GM18868 (cell line): ENCODE measurements around the gene PQBP1.
"Not testable (repeated sequence)": the region's sequence is repeated elsewhere in the genome, so short reads cannot be mapped to it uniquely, and the experiment has no call there.

Source experiments
- ATAC-seq: cut with Tn5 transposase; IDR thresholded peaks from one replicate; pipeline ENCODE4 v1.9.1; 2021; ENCODE audit warnings: mild to moderate bottlenecking, moderate library complexity; ENCODE audit not compliant: unreplicated experiment

Gene PQBP1

GRCh38 chrX:48897625-48898306, at the start of gene PQBP1, which contains the start of gene TIMM17B:
PQBP1 (plus strand) TSS chrX:48897930; CDS start chrX:48898510, 580 bp downstream.
TIMM17B (minus strand) TSS chrX:48897768; CDS start chrX:48897749, 19 bp downstream.
- peak; percentile 90 for ATAC-seq

DNA sequence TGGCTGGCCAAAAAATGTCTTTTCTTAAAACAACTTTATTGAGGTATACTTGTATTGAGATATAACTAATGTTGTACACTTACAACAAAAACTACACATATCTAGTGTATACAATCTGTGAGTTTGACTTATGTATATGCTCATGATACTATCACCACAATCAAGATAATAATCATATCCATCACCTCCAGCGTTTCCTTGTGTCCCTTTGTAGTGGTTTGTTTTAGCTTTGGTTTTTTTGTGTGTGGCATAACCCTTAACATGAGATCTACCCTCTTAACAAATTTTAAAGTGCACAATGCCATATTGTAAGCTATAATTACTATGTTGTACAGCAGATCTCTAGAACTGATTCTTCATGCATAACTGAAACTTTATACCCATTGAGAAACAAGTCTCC, 48.9 kb upstream of the PQBP1 start:
- no peak for ATAC-seq

DNA sequence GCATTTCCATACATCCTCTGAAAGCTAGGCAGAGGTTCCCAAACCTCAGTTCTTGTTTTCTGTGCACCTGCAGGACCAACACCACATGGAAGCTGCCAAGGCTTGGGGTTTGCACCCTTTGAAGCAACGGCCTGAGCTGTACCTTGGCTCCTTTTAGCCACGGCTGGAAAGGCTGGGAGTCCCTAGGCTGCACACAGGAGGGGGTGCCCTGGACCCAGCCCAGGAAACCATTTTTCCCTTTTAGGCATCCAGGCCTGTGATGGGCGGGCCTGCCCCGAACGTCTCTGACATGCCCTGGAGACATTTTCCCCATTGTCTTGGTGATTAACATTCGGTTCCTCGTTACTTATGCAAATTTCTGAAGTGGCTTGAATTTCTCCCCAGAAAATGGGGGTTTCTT, 44.9 kb upstream of the PQBP1 start:
- no peak for ATAC-seq

- not testable (repeated sequence) for ATAC-seq
Measured at GRCh38 chrX:48853494-48853893, 44.2 kb upstream of the PQBP1 start.

GRCh38 chrX:48854121-48854804, 43.5 kb upstream of the PQBP1 start:
- not testable (repeated sequence) for ATAC-seq

DNA sequence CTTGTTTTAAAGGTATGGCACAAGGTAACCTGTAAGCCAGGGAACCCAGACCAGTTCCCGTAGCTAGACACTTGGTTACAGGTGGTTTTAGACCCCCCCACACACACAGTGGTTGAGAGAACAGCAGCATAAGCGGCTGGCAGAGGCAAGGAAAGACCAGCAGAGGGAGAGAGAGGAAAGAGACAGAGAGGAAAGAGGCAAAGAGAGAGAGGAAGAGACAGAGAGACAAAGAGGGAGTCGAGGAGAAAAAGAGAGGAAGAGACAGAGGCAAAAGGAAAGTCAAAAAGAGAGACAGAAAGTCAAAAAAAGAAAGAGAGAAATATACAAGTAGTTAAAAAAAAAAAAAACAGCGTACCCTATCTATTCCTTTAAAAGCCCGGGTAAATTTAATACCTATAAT, 42.8 kb upstream of the PQBP1 start:
- no peak for ATAC-seq

- ATAC-seq: no peak
Measured at GRCh38 chrX:48864210-48864609, 33.5 kb upstream of the PQBP1 start.

- not testable (repeated sequence) for ATAC-seq
Measured at GRCh38 chrX:48872017-48872416, 25.7 kb upstream of the PQBP1 start.

DNA sequence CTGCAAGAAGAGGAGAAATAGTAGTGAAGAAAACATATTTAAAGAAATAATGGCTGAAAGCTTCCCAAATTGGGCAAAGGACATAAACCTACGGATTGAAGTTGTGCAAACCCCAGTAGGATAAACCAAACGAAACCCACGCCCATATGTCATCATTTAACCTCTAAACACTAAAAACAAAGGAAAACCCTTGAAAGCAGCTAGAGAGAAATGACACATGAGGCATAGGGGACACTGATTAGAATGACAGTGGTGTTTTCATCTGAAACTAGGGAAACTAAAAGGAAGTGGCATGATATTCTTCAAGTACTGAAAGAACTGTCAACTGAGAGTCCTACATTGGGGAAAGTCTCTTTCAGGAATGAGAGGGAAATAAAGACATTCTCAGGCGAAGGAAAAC, 20.8 kb upstream of the PQBP1 start:
- not testable (repeated sequence) for ATAC-seq

GRCh38 chrX:48883729-48884128, 14.0 kb upstream of the PQBP1 start:
- ATAC-seq: no peak

DNA sequence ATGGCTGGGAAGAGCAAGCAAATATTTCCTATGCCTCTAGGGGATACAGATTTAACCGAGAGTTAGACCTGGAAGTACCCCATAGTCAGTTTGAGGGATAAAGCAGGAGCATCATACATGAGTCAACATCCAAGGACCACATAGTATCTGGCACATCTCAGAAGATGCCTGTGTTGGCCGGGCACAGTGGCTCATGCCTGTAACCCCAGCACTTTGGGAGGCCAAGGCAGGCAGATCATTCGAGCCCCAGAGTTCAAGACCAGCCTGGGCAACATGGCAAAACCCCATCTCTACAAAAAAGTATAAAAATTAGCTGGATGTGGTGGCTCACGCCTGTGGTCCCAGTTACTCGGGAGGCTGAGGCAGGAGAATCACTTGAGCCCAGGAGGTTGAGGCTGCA, 11.1 kb upstream of the PQBP1 start:
- not testable (repeated sequence) for ATAC-seq

- no peak for ATAC-seq
Measured at GRCh38 chrX:48890296-48890925, 7.3 kb upstream of the PQBP1 start.

DNA sequence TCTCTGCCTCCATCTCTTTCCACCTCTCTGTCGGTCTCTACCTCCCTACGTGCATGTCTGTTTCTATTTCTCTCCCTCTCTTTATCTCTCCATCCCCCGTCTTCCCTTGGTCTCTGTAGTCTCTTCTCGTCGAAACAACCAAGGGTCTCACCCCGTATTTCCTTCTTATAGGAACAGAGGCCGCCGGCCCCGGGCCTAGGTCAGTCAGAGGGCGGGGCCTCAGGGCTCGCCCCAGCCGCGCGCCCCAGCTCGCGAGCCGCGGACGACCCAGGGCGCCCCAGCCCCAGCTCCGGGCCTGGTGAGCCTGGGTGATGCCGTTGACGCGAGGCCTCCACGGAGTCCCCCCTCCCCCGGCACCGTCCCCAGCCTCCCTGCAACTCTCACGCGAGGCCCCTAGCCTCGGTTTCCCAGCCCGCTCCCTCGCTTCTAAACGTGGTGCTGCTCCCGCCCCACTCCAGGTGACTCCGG, 6.8 kb upstream of the PQBP1 start:
- ATAC-seq: peak; percentile 49

DNA sequence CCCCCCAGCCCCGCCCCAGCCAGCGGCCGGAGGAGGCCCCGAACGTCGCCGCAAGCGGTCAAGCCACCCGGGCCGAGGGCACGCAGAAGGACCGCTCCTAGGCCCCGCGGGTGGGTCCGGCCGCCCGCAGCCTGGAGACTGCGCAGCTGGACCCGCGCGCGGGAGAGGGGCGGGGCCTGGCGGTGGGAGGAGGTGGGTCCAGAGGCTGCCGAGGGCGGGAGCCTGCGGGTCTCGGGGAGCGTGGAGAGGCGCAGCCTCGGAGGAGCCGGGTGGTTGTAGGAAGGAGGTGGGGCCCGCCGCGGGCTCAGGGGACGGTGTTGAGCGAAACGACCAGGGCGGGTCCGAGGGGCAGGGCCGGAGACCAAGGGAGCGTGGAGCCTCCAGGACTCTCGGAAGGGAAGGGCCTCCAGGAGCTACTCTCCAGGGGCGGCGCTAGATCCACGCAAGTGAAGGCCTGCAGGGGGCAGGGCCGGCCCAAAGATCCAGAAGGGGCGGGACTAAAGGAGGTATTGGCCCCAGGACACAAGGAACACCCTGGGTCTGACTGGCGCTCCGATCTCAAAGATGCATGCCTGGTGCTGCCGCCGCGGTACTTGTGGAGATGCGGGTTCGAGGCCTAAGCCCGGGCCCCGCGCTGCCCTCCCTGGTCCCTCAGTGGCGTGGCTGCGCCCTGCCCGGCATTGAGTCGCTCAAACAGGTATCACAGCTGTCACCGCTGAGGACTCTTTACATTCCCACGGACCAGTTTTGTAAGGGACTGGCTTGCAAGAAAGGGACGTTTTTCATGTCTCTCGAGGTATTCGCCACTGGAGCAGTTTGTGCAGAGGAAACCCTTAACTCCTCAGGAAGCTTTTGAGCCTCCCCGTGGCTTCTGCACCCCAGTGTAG, 6.1 kb upstream of the PQBP1 start:
- ATAC-seq: peak; percentile 86

DNA sequence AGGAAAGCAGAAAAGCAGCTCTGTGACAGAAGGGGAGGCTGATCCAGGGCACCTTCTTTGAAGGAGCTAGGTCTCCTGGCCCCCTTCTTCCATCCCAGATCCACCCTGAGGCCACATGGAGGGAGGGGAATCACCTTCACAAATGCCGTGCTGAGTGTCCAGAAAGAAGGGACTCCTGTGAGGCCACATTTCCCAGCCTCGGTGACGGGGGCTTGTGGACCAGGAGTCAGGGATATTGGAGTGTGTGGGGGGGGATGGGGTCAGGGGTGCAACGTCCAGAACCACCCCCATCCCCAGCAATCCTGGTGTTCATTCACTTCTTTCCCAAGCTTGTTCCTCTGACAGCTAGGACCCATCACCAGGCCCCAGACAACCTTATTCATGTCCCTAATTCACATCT, 4.8 kb upstream of the PQBP1 start:
- no peak for ATAC-seq

DNA sequence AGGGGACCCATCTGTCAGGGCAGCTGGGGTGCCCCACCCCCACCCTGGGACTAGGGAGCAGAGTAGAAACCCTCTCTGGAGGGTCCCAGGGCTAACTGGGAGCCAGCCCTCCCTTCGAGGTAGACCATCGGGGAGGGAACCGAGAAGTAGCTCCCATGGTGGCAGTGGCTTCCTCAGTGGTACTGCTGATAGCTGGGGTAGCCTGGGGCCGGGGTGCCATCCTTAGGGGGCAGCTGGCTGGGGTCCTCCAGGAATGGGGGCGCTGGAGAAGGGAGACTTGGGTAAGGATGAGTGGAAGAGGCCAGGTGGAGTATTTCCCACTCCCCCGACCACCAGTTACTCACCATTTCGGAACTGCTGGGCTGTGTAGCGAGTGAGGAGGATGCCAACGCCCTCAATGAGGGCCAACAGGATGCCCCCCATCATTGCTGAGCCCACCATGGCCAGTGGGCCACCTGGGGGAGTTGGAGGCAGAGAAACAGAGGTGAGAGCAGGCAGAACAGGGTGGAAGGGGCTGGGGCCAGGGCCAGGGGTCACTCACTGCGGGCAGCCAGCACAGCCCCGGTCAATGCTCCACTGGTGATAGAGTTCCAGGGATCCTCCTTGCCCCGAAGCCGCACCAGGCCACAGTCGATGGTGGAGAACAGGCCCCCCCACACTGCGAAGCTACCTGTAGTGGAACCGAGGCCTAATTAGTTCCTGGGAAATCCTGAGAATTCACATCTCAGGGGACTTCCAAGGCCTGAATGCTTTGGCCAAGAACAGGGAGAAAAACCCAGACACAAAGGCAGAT, 4.0 kb upstream of the PQBP1 start:
- ATAC-seq: no peak

GRCh38 chrX:48894891-48895290, 2.8 kb upstream of the PQBP1 start:
- no peak for ATAC-seq

DNA sequence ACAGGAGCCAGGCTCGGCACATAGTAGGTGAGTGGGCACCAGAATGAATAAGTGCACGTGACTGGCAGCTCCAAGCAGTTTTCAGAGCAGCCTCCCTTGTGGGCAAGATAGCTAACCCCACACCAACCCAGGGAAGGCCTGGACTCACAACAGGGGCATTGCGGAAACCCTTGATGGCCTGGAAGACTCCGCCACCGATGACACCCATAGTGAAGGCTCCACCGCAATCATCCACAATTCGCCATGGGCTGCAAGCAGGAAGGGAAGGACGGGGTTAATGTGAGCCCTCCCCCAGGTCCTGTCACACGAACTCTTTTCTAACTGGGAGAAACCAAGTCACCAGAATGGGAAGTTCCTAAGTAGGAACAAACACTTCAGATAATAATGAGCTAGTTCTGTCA, 1.1 kb upstream of the PQBP1 start:
- ATAC-seq: no peak

DNA sequence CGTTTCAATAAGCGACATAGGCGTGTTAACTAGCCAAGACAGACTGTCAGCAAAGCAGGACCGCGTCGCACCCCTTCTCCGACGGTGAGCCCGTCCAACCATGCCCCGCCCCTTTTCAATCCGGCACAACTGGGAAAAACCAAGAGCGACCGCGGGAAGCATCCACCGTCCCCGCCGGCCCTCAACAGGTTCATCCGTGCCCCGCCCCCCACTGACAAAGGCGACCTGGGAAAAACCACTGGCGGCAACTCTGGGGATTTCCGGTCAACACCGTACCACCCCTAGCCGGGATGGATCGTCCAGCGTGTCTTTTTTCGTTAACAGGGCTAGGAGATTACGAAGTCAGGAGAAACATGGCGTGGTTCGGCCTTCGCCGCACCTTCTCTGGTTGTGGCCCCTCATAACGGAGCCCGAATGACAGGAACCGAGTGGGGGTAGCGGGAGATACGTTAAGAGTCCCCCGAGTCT, 539 bp upstream of the PQBP1 start:
- peak; percentile 16 for ATAC-seq

- ATAC-seq: no peak
Measured at GRCh38 chrX:48899078-48899410, 1.3 kb downstream of the PQBP1 start.
